Activated CD8-positive, alpha-beta T cell treated with anti-CD3 and anti-CD28 coated beads for 36 hours (primary cell): ENCODE data around the gene ERC2. TPM values are rescaled to one million over a fixed set of nuclear protein-coding genes. Genes with fewer than 3 reads are reported as not detected.

Source experiments
- ATAC-seq: fragments of 200-7000 bp; cut with Tn5 transposase; one replicate; pipeline ENCODE4 v1.10.0; 2021; ENCODE audit warnings: mild to moderate bottlenecking, moderate library complexity
- CTCF ChIA-PET: fragments of 350-600 bp; sonication (Branson Sonifier 250); formaldehyde crosslinking; loops from one replicate; lab custom pipeline; 2021; ENCODE audit warnings: antibody characterized with exemption; lab: Charles Lee
- POLR2A ChIA-PET: fragments of 350-600 bp; sonication (Branson Sonifier 250); formaldehyde crosslinking; loops from one replicate; lab custom pipeline; 2021; ENCODE audit warnings: antibody characterized with exemption; lab: Charles Lee
- DNase-seq: peaks from one replicate; pipeline ENCODE4 v3.0.0-alpha.2; 2020
- H3K27ac Mint-ChIP-seq: one replicate; pipeline ENCODE4 v1.8.0; 2021; ENCODE audit warnings: mild to moderate bottlenecking, mixed read lengths
- H3K27me3 Mint-ChIP-seq: one replicate; pipeline ENCODE4 v1.8.0; 2021; ENCODE audit warnings: mixed read lengths
- H3K36me3 Mint-ChIP-seq: one replicate; pipeline ENCODE4 v1.8.0; 2021; ENCODE audit warnings: low read depth, mixed read lengths
- H3K4me1 Mint-ChIP-seq: one replicate; pipeline ENCODE4 v1.8.0; 2021; ENCODE audit warnings: low read depth, mixed read lengths
- H3K4me3 Mint-ChIP-seq: one replicate; pipeline ENCODE4 v1.8.0; 2021; ENCODE audit warnings: mild to moderate bottlenecking, moderate library complexity, mixed read lengths
- H3K9me3 Mint-ChIP-seq: one replicate; pipeline ENCODE4 v1.8.0; 2021; ENCODE audit warnings: mixed read lengths
- CTCF ChIP-seq: fragments of 200-600 bp; IDR thresholded peaks from one replicate; pipeline ENCODE4 v1.8.0; 2022; ENCODE audit warnings: antibody characterized with exemption, mild to moderate bottlenecking
- intact Hi-C: fragments of 100-400 bp; cut with micrococcal nuclease; formaldehyde crosslinking; loops from one replicate; pipeline ENCODE4 v1.10.0; 2022
- total RNA-seq, 2 experiments: library from RNA; stranded (reverse); gene quantifications; one replicate each; pipeline ENCODE4 v1.2.3, GENCODE V29; 2021

Gene ERC2
- total RNA-seq, 2 experiments from 2014 or later = 0.18 to 0.52 TPM

- Mint-ChIP-seq H3K36me3 (no peaks in the 10 kb centered on the region), H3K27ac (no peak overlapping the region), H3K4me3 (no peak overlapping the region), H3K27me3 (peaks cover 7% of the 10 kb centered on the region), H3K9me3 (no peaks in the 10 kb centered on the region), H3K4me1 (no peaks in the 10 kb centered on the region)
- POLR2A ChIA-PET = no interaction called here
- no peak for TF ChIP-seq CTCF
- DNase-seq (no peak), ATAC-seq (no peak)
- CTCF ChIA-PET = no interaction called here
- intact Hi-C loops = no loop called here
Observed at GRCh38 chr3:55474213-55474632, 994.0 kb downstream of the ERC2 start.

- DNase-seq = no peak
- intact Hi-C loops = no loop called here
- no peak for ATAC-seq
- Mint-ChIP-seq H3K36me3 (no peaks in the 10 kb centered on the region), H3K4me3 (no peak overlapping the region), H3K27ac (no peak overlapping the region), H3K27me3 (peaks cover 7% of the 10 kb centered on the region), H3K4me1 (no peaks in the 10 kb centered on the region), H3K9me3 (no peaks in the 10 kb centered on the region)
- POLR2A ChIA-PET = no interaction called here
- CTCF ChIA-PET = no interaction called here
- no peak for TF ChIP-seq CTCF
Observed at GRCh38 chr3:55473788-55474187, 994.5 kb downstream of the ERC2 start.

GRCh38 chr3:55471522-55472280, 996.6 kb downstream of the ERC2 start:
- DNase-seq (no peak), ATAC-seq (no peak)
- intact Hi-C loops = no loop called here
- no peak overlapping the region for H3K4me3 Mint-ChIP-seq
- no peaks in the 10 kb centered on the region for H3K9me3 Mint-ChIP-seq
- H3K36me3 Mint-ChIP-seq = no peaks in the 10 kb centered on the region
- TF ChIP-seq CTCF = no peak
- ChIA-PET CTCF (no interaction called here), POLR2A (no interaction called here)
- H3K27me3 Mint-ChIP-seq = peaks cover 4% of the 10 kb centered on the region
- H3K4me1 Mint-ChIP-seq = no peaks in the 10 kb centered on the region
- H3K27ac Mint-ChIP-seq = no peak overlapping the region

GRCh38 chr3:55471084-55471483, 997.2 kb downstream of the ERC2 start:
- ChIA-PET POLR2A (no interaction called here), CTCF (no interaction called here)
- no peak for DNase-seq
- Mint-ChIP-seq H3K27ac (no peak overlapping the region), H3K36me3 (no peaks in the 10 kb centered on the region), H3K27me3 (peaks cover 4% of the 10 kb centered on the region), H3K9me3 (no peaks in the 10 kb centered on the region), H3K4me1 (no peaks in the 10 kb centered on the region), H3K4me3 (no peak overlapping the region)
- intact Hi-C loops = no loop called here
- no peak for TF ChIP-seq CTCF
- ATAC-seq = no peak

GRCh38 chr3:55469957-55470526, 998.2 kb downstream of the ERC2 start:
- ATAC-seq = no peak
- ChIA-PET CTCF (no interaction called here), POLR2A (no interaction called here)
- no peaks in the 10 kb centered on the region for H3K9me3 Mint-ChIP-seq
- no peak for DNase-seq
- H3K4me3 Mint-ChIP-seq = no peak overlapping the region
- no peak overlapping the region for H3K27ac Mint-ChIP-seq
- H3K27me3 Mint-ChIP-seq = peaks cover 4% of the 10 kb centered on the region
- no peaks in the 10 kb centered on the region for H3K36me3 Mint-ChIP-seq
- intact Hi-C loops = no loop called here
- H3K4me1 Mint-ChIP-seq = no peaks in the 10 kb centered on the region
- TF ChIP-seq CTCF = no peak
